Heart left ventricle (tissue), 13 donors: ENCODE data around the gene HDAC10.

Experiments
- POLR2A ChIP-seq, 2 donors: fragments of 450-650 bp; IDR thresholded peaks; one replicate each; pipeline ENCODE4 v1.6.1; 2017; ENCODE audit warnings: antibody characterized with exemption in 2 of 2, mild to moderate bottlenecking in 2 of 2, moderate library complexity in 2 of 2
- TF ChIP-seq, protein P1 (sequence below), 12 donors: fragments of 200-600 bp; sonication (generic) in 4 of 12; IDR thresholded peaks; one replicate each; pipeline versions ENCODE4 v1.5.0 to v1.8.0; 2018 to 2022; ENCODE audit warnings: antibody characterized with exemption in 12 of 12, mild to moderate bottlenecking in 5 of 12
- donor health status: ischemic (EF 13 %, LVEDD 7.1; RV severe dilation, severe dysfunction).
- donor health status: DM: no; HTN: yes; CAD: no.
- donor health status: DM: no; HTN: no; CAD: no.
- donor health status: ischemic (EF 25% LVEDD 6.9; RV normal size, moderate dysfunction).
- donor health status: ischemic (EF 25% LVEDD 5.7; RV mildly dilated, moderate dysfunction).
- donor health status: ischemic (EF 35%, LVEDD 5.7; RV mildly dilated, moderate dysfunction).
- donor health status: nonischemic (EF 11% LVEDD 7.7; RV severe dilation, severe dysfunction).
- donor health status: DM: yes; HTN: yes; CAD: no.
- donor health status: PGD.
- donor health status: ischemic (EF 29% LVEDD 5.4; RV normal size, mild dysfunction).
- donor health status: nonischemic (EF 23%, LVEDD 6.1; RV moderate dilation, normal function).

DNA sequence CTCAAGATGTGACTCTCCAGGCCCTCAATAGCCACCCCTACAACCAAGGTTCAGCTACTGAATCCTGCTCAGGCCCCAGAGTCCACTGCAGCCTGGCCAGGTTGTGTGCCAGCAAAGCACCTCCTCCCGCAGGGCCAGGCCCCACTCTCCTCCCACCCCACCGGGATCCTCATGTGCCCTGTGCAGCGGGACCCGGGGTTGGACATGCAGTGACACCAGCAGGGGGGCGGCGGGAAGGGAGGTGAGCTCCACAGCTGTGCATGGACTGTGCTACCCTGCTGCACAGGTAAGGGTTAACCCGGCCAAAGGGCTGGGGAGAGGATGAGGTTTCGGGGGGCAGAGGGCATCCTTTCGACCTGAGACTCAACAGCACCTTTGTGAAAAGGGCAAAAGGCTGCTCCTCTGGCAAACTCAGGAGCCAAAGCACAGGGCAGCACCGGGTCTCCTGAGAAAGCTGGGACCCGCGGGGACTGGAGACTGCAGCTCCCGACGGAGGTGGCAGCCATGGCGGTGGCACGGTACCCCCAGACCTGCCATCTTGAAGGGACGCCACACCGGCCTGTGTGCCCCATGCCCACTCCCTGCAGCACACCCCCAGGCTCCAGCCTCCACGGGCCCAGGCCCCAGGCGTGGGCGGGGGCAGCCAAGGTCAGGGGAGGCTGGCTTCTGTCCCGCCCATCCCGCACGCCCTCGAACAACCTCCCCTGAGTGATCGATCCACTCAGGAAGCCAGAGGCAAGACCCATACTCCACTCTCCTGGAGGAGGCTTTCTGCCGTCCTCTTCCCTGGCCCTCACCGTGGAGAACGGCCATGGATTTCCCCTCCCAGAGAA, 45.8 kb upstream of the HDAC10 start:
- TF ChIP-seq, protein P1, sequence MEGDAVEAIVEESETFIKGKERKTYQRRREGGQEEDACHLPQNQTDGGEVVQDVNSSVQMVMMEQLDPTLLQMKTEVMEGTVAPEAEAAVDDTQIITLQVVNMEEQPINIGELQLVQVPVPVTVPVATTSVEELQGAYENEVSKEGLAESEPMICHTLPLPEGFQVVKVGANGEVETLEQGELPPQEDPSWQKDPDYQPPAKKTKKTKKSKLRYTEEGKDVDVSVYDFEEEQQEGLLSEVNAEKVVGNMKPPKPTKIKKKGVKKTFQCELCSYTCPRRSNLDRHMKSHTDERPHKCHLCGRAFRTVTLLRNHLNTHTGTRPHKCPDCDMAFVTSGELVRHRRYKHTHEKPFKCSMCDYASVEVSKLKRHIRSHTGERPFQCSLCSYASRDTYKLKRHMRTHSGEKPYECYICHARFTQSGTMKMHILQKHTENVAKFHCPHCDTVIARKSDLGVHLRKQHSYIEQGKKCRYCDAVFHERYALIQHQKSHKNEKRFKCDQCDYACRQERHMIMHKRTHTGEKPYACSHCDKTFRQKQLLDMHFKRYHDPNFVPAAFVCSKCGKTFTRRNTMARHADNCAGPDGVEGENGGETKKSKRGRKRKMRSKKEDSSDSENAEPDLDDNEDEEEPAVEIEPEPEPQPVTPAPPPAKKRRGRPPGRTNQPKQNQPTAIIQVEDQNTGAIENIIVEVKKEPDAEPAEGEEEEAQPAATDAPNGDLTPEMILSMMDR (IDR thresholded peaks at IDR 0.05): no peak
- no peak for TF ChIP-seq POLR2A (IDR thresholded peaks at IDR 0.05)
